Measurements from ENCODE around the gene SIPA1L3.

The SIPA1L3 gene

DNA sequence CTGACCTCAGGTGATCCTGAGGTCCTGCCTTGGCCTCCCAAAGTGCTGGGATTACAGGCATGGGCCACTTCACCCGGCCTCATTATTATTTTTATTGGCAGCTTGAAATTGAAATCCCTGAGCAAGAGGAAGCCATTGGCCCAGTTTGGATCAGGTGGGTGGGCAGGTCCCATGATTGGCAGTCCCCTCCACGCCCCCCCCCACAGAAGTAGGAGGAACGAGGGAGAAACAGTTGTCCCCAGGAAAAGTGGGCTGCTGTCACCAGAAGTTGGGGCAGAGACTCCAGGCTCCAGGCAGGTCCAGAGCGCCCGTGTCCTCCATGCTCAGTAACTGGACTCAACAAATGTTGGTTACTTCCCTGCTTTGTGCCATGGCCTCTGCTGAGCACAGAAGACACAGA lies 70.4 kb downstream of the SIPA1L3 start:
- no peak for DNase-seq (ENCODE audit: low read depth in 2 of 2)

GRCh38 chr19:37977992-37978391 lies 71.0 kb downstream of the SIPA1L3 start:
- no peak for DNase-seq (ENCODE audit: low read depth in 2 of 2)

GRCh38 chr19:37979547-37980082 lies 72.6 kb downstream of the SIPA1L3 start:
- no peak for DNase-seq (ENCODE audit: low read depth in 2 of 2)

- DNase-seq (ENCODE audit: low read depth in 2 of 2): no peak
Observed at GRCh38 chr19:37980419-37981170, 73.6 kb downstream of the SIPA1L3 start.

- no peak for DNase-seq (ENCODE audit: low read depth in 2 of 2)
Observed at GRCh38 chr19:37981785-37982475, 74.9 kb downstream of the SIPA1L3 start.

GRCh38 chr19:37982655-37983054 lies 75.6 kb downstream of the SIPA1L3 start:
- no peak for DNase-seq (ENCODE audit: low read depth in 2 of 2)

DNA sequence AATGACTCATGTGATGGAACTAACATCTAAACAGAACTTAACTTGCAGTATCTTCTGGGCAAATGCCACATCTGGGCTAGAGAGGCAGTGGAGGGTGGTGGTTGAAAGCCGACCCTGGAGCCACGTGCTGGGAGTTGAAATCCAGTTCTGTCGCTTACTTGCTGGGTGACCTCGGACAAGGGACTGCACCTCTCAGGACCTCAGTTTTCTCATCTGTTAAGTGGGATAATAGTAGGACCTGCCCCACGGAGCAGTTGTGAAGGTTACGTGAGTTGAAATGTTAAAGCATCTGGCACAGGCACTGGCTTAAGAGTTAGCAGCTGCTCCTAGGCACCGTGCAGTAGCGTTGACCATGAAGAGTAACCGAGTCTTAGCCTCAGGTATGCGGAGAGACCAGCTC lies 76.1 kb downstream of the SIPA1L3 start:
- no peak for DNase-seq (ENCODE audit: low read depth in 2 of 2)

GRCh38 chr19:37983916-37984315 lies 76.9 kb downstream of the SIPA1L3 start:
- no peak for DNase-seq (ENCODE audit: low read depth in 2 of 2)

DNA sequence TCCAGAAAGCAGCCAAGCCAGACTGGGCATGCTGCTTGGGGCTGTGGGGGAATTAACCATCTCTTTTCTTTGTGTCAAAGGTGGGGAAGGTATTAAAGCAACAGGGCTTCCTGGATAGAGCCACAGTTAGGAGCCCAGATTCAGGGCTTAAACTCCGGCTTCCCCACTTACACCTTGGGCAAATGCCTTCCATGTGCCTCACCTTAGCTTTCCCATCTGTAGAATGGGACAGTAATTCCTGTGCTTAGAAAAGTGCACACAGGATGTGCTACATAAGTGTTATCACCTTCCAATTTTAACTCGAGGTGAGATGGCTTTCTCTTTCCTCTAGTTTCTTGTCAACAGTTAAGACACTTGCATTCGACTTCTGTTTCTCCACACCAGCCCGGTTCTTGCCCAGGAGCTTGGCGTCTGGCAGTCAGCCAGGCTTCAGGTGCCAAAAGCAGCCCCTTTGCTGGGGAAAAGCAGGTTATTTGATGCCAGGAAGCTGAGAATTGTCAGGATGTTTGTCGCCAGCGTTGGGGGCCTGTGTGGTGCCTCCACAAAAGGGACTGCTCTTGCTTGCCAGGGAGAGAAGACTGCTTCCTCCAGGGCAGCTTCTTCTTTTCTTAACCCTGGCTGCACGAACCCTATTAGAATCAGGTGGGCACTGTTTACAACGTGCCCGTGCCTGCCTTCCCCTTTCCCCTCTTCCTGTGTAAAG lies 79.2 kb downstream of the SIPA1L3 start:
- DNase-seq (ENCODE audit: low read depth in 2 of 2): no peak

DNA sequence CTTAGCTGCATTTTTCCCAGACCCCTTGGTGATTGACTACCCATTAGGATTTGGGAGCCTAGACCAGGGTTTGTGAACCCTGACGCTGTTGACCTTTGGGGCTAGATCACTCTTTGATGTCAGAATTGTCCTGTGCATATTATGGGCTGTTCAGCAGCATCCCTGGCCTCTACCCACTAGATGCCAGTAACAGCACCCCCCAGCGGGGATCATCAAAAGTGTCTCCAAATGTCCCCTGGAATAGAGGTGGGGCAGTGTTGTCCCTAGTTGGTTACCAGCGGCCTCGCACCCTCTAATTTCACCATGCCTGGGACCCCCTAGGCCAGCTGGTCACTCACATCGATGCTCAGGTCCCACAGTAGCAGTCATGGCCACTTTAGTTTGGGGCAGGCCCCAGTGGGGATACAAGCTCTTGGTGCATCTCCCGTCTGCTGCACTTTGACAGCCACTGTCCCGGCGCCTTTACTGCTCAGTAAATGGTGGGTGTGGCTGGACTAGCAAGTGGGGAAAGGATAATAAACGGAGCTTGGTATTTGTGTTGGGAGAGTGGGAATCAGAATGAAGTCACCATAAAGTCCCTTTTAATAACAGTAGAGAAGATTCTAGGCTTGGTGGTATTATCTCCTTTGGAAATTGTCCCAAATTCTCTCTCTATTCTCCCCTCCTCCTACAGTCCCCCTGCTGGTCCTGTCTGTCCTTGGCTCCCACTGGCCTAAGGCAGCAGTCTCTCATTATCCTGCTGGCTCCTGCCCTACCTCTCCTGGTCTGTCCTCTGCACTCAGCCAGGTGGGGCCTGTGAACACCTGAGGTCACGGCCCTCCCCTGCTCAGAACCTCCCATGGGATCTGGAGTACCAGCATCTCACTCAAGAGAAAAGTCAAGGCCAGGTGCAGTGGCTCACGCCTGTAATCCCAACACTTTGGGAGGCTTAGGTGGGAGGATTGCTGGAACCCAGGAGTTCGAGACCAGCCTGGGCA lies 80.6 kb downstream of the SIPA1L3 start:
- no peak for DNase-seq (ENCODE audit: low read depth in 2 of 2)

DNA sequence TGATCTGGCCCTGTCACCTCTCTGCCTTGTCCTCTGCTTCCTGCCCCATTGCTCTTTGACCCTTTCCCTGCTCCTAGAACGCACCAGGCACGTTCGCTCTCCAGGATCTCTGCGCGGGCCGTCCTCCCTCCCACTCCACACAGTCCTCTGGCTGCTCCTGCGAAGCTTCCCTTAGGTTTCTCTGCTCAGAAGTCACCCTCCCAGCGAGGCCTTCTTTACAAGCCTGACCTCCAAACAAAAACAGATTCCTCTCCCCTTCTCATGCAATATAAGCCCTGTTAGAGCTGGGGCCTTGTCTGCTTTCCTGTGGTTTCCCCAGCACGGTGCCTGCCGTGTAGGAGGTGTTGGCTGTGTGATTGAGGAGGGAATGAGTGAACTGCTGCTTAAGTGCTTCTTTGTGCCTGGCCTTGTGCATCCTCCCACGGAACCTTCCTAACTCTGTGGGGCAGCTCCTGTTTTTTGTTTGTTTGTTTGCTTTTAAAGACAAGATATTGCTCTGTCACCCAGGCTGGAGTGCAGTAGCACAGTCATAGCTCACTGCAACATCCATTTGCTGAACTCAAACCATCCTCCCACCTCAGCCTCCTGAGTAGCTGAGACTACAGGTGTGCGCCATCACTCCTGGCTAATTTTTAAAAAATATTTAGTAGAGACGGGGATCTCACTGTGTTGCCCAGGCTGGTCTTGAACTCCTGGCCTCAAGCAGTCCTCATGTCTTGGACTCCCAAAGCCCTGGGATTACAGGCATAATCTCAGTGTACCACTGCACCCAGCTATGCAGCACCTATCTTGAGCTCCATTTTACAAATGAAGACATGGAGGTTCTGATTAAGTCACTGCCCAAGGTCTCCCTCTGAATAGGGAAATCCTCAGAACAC lies 82.0 kb downstream of the SIPA1L3 start:
- no peak for DNase-seq (ENCODE audit: low read depth in 2 of 2)

GRCh38 chr19:37989855-37990254 lies 82.8 kb downstream of the SIPA1L3 start:
- no peak for DNase-seq (ENCODE audit: low read depth in 2 of 2)

DNA sequence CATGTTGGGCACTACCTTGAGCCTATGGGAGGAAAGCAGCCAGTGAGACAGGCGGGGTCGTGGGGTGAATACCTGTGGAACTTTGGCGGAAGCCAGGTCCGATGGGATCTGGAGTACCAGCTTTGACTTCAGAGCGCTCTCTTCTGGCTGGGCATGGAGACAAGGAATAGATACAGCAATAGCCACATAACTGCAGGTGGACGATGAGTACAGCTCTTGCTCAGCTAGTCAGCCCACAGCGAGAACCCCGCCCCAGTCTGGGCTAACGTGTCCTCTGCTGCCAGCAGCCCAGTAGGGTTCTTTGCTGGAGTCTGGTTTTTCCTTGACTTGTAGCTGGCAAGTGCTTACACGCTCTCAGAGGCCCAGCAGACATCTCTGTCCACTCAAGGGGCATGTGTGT lies 83.4 kb downstream of the SIPA1L3 start:
- no peak for DNase-seq (ENCODE audit: low read depth in 2 of 2)

DNA sequence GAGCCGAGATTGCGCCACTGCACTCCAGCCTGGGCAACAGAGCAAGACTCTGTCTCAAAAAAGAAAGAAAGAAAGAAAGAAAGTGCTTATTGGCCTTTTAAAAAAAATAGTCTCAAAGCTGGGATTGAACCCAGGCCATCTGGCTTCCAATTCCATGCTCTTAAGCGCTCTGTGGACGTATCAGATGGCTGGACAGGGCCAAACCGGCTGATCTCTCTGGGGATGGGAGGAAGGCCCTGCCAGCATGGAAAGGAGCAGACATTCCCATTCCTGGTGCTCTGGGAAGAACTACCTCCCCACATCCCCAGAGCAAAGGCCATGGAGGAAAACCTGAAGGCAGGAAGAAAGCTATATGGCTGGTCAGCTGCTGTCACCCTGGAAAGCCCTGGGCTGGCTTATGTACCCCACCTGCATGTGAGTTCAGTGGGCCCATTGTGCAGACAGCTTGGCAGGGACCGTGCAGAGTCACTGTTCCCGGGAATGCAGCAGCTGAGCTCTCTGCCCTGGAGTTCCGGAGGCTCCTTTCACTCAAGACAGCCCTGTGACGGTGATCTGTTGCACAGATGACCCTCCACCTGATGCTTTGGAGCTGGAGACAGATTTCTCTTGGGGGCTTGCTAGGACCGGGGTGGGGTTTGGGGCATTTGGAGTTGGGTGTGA lies 84.3 kb downstream of the SIPA1L3 start:
- no peak for DNase-seq (ENCODE audit: low read depth in 2 of 2)

DNA sequence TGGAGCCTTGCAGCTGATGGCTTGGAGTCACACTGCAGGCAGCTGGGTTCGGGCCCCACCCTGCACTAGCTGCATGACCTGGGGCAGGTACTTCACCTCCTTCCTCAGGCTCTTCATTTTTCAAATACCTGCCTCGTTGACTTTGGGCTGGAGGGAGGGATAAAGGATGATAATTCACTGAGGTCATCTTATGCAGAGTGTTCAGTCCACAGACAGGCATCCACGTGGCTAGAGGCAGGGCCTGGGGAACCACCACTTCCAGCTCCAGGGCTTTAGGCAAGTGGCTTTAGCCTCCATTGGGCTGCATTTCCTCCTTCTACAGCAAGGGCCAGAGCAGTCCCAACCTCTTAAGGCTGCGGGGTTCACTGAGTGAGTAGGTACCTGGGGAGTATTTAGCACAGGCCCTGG lies 84.8 kb downstream of the SIPA1L3 start:
- no peak for DNase-seq (ENCODE audit: low read depth in 2 of 2)

GRCh38 chr19:37992761-37993160 lies 85.8 kb downstream of the SIPA1L3 start:
- DNase-seq (ENCODE audit: low read depth in 2 of 2): no peak

GRCh38 chr19:37994823-37995130 lies 87.8 kb downstream of the SIPA1L3 start:
- no peak for DNase-seq (ENCODE audit: low read depth in 2 of 2)

- DNase-seq (ENCODE audit: low read depth in 2 of 2): no peak
Observed at GRCh38 chr19:37995346-37995745, 88.3 kb downstream of the SIPA1L3 start.

DNA sequence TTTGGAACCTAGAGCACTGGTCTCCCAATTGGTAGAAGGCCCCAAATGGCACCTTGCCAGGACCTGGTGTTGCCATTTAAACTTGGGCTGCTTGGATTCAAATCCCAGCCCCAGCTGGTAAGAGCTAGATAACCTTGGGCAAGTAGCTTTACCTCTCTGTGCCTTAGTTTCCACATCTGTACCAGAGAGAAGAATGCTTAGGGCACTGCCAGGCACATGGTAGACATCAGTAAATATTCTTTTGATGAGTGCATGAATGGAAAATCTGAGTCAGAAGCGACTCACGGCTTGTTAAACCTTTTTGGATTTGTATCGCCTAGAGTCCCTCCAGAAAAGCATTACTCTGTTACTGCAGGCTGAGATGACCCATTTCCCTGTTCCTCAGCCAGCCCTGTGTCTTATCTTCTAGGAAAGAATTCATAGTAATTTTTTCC lies 90.9 kb downstream of the SIPA1L3 start:
- no peak for DNase-seq (ENCODE audit: low read depth in 2 of 2)

- DNase-seq (ENCODE audit: low read depth in 2 of 2): no peak
Observed at GRCh38 chr19:37998801-37999308, 91.8 kb downstream of the SIPA1L3 start.
